Activated T-helper 1 cell treated with anti-CD3 and anti-CD28 coated beads, Interleukin-12 subunit alpha, Interleukin-12 subunit beta, Interleukin-2, Interleukin-4 antibody, amounts not matched to agents 30 ng/mL and 10 ng/mL and 1 ng/mL, durations not matched to agents 14 hours and 24 hours and 36 hours (primary cell): ENCODE measurements around the gene ZNRF3. TPM values are rescaled to one million over a fixed set of nuclear protein-coding genes. Genes with fewer than 3 reads are reported as not detected.
"Not testable (repeated sequence)": the region's sequence is repeated elsewhere in the genome, so short reads cannot be mapped to it uniquely, and the experiment has no call there.

Experiments
- DNase-seq: peaks from one replicate; pipeline ENCODE4 v3.0.0; 2021; ENCODE audit warnings: low spot score
- H3K27ac Mint-ChIP-seq: one replicate; pipeline ENCODE4 v1.8.0; 2021; ENCODE audit warnings: mild to moderate bottlenecking, mixed read lengths
- H3K27me3 Mint-ChIP-seq: one replicate; pipeline ENCODE4 v1.8.0; 2022; ENCODE audit warnings: mild to moderate bottlenecking, moderate library complexity, mixed read lengths; ENCODE audit not compliant: insufficient read depth
- H3K36me3 Mint-ChIP-seq: one replicate; pipeline ENCODE4 v1.8.0; 2021; ENCODE audit warnings: low read depth, mixed read lengths
- H3K4me1 Mint-ChIP-seq: one replicate; pipeline ENCODE4 v1.8.0; 2021; ENCODE audit warnings: low read depth, mixed read lengths
- H3K4me3 Mint-ChIP-seq: one replicate; pipeline ENCODE4 v1.8.0; 2021; ENCODE audit warnings: mild to moderate bottlenecking, moderate library complexity, mixed read lengths
- H3K9me3 Mint-ChIP-seq: one replicate; pipeline ENCODE4 v1.8.0; 2021; ENCODE audit warnings: mixed read lengths
- intact Hi-C: fragments of 100-400 bp; cut with micrococcal nuclease; formaldehyde crosslinking; loops from one replicate; pipeline ENCODE4 v1.15.1; 2024
- total RNA-seq: library from RNA; stranded (reverse); gene quantifications from 2 replicates; pipeline ENCODE4 v1.2.3, GENCODE V29; 2022

ZNRF3 gene
- 1.9 and 2.1 TPM in 2 replicates for total RNA-seq

DNA sequence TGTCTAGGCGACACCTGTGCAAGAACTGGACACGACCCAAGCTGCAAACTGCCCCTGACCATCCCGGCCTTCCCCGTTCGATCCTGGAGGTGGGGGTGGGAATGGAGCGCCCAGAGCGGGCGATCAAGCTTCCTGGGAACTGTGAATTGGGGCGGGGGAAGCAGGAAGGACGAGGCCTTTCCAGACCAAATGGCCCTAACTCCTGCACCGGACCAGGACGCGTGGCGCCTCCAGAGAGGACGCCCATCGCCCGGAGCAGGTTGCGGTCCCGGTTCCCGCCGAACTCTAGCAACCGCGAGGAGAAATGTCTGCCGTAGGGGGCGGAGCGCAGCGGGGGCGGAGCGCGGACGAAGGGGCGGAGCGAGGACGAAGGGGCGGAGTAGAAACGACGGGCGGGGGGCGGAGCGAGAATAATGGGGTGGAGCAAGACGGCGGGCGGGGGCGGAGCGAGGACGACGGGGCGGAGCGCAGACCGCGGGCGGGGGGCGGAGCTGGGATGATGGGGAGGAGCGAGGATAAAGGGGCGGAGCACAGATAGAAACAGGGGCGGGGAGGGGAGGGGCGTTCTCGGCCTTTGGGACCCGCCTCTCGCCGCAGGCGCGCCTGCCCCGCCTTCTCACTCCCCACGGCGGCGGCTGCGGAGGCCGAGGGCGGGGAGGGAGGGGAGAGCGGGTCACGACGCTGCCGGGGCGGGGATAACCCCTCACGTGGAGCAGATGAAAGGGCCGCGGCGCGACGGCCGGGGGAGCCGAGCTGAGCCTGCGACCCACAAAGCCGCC, at the start of gene ZNRF3:
Gene ZNRF3, plus strand, starts transcription at position 695 of the 779 bp plus-strand sequence. CDS start 195 bp downstream, outside the sequence.
- peak; percentile 78 for DNase-seq
- no peaks in the 10 kb centered on the region for H3K9me3 Mint-ChIP-seq
- H3K27me3 Mint-ChIP-seq, result peaks cover 67% of the 10 kb centered on the region
- peak within 1 kb of the TSS; percentile 79 for H3K4me3 Mint-ChIP-seq
- H3K4me1 Mint-ChIP-seq, result peaks cover 14% of the 10 kb centered on the region
- intact Hi-C loops, result loop anchor here (1.0 to 10.0 kb wide), 7 partner anchors 26 to 382 kb away; partner anchors contain the start of genes CCDC117, EWSR1, HSCB and RHBDD3
- no peak within 1 kb of the TSS for H3K27ac Mint-ChIP-seq
- H3K36me3 Mint-ChIP-seq, result peaks cover 4% of the 10 kb centered on the region

DNA sequence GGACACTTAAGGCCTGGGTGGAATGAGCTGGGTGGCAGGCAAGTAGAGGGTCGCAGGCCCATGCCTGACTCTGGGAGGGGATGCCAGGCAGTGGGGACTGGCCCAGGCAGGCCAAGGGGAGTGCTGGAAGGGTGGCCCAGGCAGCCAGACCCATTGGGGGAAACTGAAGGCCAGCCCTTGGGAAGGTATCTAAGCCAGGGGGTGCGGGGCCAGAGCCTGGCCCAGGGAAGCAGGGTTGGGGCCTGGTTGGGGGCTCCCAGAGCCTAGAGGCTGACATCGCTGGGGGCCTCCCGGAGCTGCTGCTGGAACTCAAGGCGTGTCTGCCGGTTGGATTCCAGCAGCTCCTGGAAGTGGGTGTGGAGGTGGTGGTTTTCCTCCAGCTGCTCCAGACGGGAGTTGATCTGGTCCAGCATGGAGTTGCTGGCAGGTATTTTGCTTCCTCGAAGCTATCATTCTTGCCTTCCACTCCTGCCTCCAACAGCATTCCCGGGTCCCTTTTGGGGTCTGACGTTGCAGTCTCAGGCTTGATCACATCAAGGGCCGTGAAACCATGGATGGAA, 47.7 kb upstream of the ZNRF3 start:
- Mint-ChIP-seq H3K4me1 (peaks cover 11% of the 10 kb centered on the region), H3K27me3 (no peaks in the 10 kb centered on the region), H3K9me3 (no peaks in the 10 kb centered on the region), H3K36me3 (peaks cover 23% of the 10 kb centered on the region), H3K27ac (no peak overlapping the region), H3K4me3 (no peak overlapping the region)
- DNase-seq, result no peak
- intact Hi-C loops, result no loop called here

DNA sequence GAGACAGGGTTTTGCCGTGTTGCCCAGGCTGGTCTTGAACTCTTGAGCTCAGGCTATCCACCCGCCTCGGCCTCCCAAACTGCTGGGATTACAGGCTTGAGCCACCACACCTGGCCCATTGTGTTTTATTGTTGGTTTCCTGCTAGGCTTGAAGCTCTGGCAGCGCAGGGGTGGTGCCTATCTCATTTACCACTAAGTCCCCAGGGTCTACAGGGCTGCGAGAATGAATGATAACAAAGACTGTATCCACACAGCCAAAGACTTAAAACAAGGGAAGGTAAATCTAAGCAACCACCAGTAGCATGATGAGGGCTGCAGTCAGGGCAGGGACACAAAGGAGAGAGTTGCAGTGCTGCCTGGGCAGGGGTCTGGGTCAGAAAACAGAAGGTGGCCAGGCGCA, 45.7 kb upstream of the ZNRF3 start:
- H3K9me3 Mint-ChIP-seq, result no peaks in the 10 kb centered on the region
- DNase-seq, result no peak
- H3K27ac Mint-ChIP-seq, result no peak overlapping the region
- H3K36me3 Mint-ChIP-seq, result peaks cover 14% of the 10 kb centered on the region
- H3K4me3 Mint-ChIP-seq, result no peak overlapping the region
- H3K27me3 Mint-ChIP-seq, result no peaks in the 10 kb centered on the region
- intact Hi-C loops, result no loop called here
- H3K4me1 Mint-ChIP-seq, result peaks cover 11% of the 10 kb centered on the region

DNA sequence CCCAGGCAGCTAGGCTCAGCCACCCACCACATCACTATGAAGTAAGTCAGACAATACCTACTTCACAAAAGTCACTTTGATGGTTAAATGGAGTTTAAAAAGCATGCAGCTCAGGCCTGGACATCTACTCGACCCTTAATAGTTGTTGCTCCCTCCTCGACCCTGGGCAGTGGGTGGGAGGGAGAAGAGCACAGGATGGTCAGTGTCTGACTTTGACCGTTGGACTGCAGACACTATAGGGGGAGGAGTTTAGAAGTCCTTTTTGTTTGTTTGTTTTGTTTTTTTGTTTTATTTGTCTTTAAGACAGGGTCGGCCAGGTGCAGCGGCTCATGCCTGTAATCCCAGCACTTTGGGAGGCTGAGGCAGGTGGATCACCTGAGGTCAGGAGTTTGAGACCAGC, 44.4 kb upstream of the ZNRF3 start:
- intact Hi-C loops, result no loop called here
- Mint-ChIP-seq H3K4me3 (no peak overlapping the region), H3K27me3 (peaks cover 4% of the 10 kb centered on the region), H3K27ac (no peak overlapping the region), H3K4me1 (no peaks in the 10 kb centered on the region), H3K36me3 (peaks cover 7% of the 10 kb centered on the region), H3K9me3 (no peaks in the 10 kb centered on the region)
- DNase-seq, result no peak

DNA sequence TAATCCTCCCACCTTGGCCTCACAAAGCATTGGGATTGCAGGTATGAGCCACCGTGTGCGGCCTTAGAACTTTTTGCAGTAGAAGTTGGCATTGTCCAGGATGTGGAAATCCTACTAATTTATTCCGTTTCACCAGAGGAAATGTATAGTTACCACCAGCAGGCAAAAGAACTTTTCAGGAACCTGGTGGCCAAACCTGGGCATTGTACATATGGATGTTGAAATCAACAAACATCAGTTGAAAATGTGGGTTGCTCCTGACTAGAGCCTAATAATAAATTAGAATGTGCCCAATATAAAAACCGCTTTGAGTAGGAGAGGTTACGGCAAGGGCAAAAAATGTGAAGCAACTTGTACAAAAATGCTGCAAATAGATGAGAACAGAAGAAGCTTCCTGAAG, 42.3 kb upstream of the ZNRF3 start:
- Mint-ChIP-seq H3K27me3 (peaks cover 4% of the 10 kb centered on the region), H3K36me3 (peaks cover 7% of the 10 kb centered on the region), H3K4me3 (no peak overlapping the region), H3K27ac (no peak overlapping the region), H3K9me3 (peaks cover 2% of the 10 kb centered on the region), H3K4me1 (no peaks in the 10 kb centered on the region)
- intact Hi-C loops, result no loop called here
- no peak for DNase-seq

DNA sequence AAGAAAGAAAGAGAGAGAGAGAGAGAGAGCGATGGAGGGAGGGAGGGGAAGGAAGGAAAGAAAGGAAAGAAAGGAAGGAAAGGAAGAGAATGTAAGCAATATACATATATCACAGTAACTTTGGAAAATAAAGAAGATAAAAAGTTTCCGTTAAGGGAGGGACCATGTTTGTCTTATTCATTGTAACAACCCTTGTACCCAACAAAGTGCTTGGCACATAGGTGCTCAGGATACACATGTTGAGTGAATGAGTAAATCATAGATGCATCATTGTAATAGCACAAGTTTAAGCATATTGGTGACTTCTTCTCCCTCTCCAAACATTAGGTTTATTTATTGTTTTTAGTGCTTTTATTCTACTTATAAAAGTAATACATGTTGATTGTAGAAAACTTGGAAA, 39.7 kb upstream of the ZNRF3 start:
- no peak for DNase-seq
- Mint-ChIP-seq H3K27me3 (peaks cover 4% of the 10 kb centered on the region), H3K9me3 (peaks cover 14% of the 10 kb centered on the region), H3K4me3 (no peak overlapping the region), H3K4me1 (no peaks in the 10 kb centered on the region), H3K27ac (no peak overlapping the region), H3K36me3 (peaks cover 8% of the 10 kb centered on the region)
- intact Hi-C loops, result no loop called here

DNA sequence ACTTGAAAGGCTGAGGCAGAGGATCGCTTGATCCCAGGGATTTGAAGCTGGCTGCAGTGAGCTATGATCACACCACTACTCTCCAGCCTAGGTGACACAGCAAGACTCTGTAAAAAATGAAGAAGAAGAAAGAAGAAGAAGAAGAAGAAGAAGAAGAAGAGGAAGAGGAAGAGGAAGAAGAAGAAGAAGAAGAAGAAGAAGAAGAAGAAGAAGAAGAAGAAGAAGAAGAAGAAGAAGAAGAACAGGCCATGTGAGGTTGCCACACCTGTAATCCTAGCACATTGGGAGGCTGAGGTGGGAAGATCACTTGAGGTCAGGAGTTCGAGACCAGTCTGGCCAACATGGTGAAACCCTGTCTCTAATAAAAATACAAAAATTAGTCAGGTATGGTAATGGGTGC, 39.1 kb upstream of the ZNRF3 start:
- intact Hi-C loops, H3K36me3 Mint-ChIP-seq, H3K27me3 Mint-ChIP-seq, H3K4me1 Mint-ChIP-seq, DNase-seq, H3K27ac Mint-ChIP-seq, H3K4me3 Mint-ChIP-seq: not testable (repeated sequence)
- peaks cover 14% of the 10 kb centered on the region for H3K9me3 Mint-ChIP-seq

DNA sequence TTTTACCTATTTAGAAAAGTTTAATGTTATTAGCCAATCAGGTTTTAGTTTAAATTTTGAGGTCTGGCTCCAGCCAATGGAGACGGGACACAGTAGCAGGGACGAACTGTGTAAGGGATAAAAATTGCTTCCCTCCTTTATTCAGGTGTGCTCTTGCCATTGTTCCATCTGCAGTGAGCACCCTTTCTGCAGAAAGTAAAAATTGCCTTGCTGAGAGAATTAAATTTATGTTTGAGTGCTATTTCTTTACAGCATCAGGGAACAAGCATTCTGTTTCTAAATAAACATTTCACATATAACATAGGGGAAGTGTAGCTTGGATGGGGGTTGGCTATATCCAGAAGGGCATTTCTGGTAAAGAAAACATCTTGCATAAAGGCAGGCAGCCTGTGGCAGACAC, 36.4 kb upstream of the ZNRF3 start:
- H3K9me3 Mint-ChIP-seq, result peaks cover 14% of the 10 kb centered on the region
- peaks cover 4% of the 10 kb centered on the region for H3K27me3 Mint-ChIP-seq
- no peak for DNase-seq
- no peak overlapping the region for H3K27ac Mint-ChIP-seq
- intact Hi-C loops, result no loop called here
- H3K4me1 Mint-ChIP-seq, result no peaks in the 10 kb centered on the region
- H3K36me3 Mint-ChIP-seq, result peaks cover 12% of the 10 kb centered on the region
- no peak overlapping the region for H3K4me3 Mint-ChIP-seq

DNA sequence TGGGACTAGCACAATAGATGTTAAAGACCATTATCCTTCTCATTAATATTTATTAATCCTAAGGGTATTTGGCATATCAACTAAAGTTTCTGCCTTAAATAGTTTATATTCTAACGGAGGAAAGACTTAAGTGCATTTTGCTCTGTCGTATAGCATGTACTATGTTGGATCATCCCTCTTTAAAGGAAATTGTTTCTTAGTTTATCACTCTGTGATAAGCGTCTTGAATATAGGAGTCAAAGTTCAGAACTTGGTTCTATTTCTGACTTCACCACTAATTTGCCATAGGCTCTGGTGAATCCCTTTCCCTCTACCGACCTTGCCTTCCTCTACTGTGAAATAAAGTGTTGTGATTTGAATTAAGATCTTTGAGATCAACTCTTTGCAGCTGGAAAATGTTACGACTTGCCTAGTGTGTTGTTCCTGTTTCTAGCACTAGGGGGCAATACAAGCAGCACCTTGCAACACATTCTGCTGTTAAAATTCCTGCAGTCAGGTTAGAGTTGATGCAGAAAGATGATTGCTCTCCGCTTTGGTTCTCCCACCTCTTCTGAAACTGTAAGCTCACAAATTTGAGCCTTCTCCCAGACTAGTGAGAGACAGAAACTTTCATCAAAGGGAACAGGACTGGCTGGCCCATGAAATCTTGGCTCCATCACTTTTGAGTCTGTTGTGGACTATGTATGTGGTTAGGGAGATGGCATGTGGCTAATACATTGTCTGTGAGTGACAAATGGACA, 27.8 kb upstream of the ZNRF3 start:
- peak; percentile 11 for DNase-seq
- Mint-ChIP-seq H3K27ac (no peak overlapping the region), H3K4me1 (no peaks in the 10 kb centered on the region), H3K27me3 (peaks cover 8% of the 10 kb centered on the region), H3K9me3 (no peaks in the 10 kb centered on the region), H3K4me3 (no peak overlapping the region), H3K36me3 (no peaks in the 10 kb centered on the region)
- intact Hi-C loops, result loop anchor here (1.0 to 2.0 kb wide), 4 partner anchors 185 to 390 kb away; no protein-coding TSS in a partner anchor

DNA sequence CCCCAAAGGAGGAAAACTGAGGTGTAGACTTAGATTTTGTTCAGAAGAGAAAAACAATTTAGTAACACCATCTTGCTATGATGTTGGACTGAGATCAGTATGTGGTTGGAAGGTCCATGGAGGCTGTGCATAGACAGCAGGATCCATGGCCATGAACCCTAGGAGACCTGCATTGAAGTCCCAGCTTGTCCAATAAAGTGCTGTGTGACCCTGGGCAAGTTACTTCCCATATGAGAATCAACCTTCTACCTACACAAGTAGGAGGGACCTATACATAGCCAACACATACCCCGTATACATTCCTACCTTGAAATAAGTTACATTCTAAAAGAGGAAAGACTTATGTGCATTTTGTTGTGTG, 27.3 kb upstream of the ZNRF3 start:
- Mint-ChIP-seq H3K27me3 (peaks cover 8% of the 10 kb centered on the region), H3K9me3 (no peaks in the 10 kb centered on the region), H3K27ac (no peak overlapping the region), H3K4me1 (no peaks in the 10 kb centered on the region), H3K36me3 (no peaks in the 10 kb centered on the region), H3K4me3 (no peak overlapping the region)
- DNase-seq, result no peak
- intact Hi-C loops, result loop anchor here (2.0 kb wide), 1 partner anchor 299 kb away; no protein-coding TSS in a partner anchor

DNA sequence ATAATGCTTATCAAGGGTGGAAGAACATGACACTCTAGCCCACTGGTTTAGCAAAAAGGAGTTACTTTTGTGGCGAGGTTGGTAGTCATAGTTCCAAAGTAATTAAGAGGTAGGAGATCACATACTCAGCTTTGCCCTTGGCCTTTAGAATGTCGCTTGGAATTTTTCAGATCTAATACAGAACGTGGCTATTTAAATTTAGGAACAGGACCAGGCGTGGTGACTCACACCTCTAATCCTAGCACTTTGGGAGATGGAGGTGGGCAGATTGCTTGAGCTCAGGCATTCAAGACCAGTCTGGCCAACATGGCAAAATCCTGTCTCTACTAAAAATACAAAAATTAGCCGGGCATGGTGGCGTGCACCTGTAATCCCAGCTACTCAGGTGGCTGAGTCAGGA, 26.1 kb upstream of the ZNRF3 start:
- Mint-ChIP-seq H3K36me3 (no peaks in the 10 kb centered on the region), H3K27me3 (peaks cover 8% of the 10 kb centered on the region), H3K4me1 (no peaks in the 10 kb centered on the region), H3K27ac (no peak overlapping the region), H3K4me3 (no peak overlapping the region), H3K9me3 (no peaks in the 10 kb centered on the region)
- no peak for DNase-seq
- intact Hi-C loops, result loop anchor here (2.0 kb wide), 1 partner anchor 298 kb away; no protein-coding TSS in a partner anchor

DNA sequence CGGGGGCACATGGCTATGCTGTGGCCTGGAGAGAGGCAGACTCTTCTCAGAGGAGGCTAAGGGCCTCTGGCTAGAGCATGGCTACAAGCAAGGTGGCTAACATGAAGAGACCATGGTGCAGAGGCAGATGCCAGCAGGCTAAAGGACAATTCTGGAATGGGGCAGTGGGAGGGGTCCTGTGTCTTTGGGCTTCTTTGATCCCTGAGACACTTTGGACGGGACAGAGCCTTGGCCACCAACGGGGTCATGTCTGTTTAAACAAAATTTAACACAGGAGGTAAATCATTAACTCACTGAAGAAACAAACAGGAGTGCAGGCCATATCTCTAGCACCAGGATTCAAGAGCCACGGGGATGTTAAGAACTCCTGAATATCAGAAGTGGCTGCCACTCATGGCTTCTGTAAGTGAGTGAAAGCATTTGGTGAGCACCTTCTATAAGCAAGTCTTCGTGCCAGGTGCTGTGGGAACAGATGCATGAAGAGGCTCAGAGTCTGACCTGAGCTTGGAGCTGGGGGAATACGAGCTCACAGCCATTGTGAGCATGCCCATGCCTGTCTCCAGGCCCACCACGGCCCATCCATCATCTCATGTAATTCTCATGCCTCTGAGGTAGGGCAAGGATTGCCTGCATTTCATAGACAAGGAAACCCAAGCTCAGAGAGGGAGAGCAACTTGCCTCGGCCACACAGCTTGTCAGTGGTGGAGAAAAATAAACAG, 18.3 kb upstream of the ZNRF3 start:
- Mint-ChIP-seq H3K9me3 (no peaks in the 10 kb centered on the region), H3K27ac (no peak overlapping the region), H3K36me3 (no peaks in the 10 kb centered on the region), H3K4me3 (no peak overlapping the region), H3K4me1 (no peaks in the 10 kb centered on the region), H3K27me3 (peaks cover 5% of the 10 kb centered on the region)
- DNase-seq, result no peak
- intact Hi-C loops, result no loop called here
